Adrenal gland (tissue), 12 donors: ENCODE results near the gene ARPC2. TPM values are rescaled to one million over a fixed set of nuclear protein-coding genes. Genes with fewer than 3 reads are reported as not detected.

ENCODE experiments used
- DNase-seq, 7 donors: peaks; one replicate each; pipeline ENCODE4 v3.0.0-alpha.2; 2019 to 2020
- H3K27ac ChIP-seq, 5 donors: fragments of 200-600 bp; sonication (generic) in 4 of 5; 1 replicate in 3 of 5; 2 replicates in 2 of 5; pipeline versions ENCODE4 v1.5.1 to v1.8.0; 2016 to 2020; ENCODE audit warnings: mild to moderate bottlenecking in 1 of 5
- H3K27me3 ChIP-seq: fragments of 200-600 bp; 2 replicates; pipeline ENCODE4 v1.8.0; 2021
- H3K36me3 ChIP-seq, 2 donors: fragments of 200-600 bp; replicated peaks in 1 of 2; 1 replicate in 1 of 2; 2 replicates in 1 of 2; pipeline versions ENCODE4 v1.5.1 to v1.8.0; 2018 to 2022
- H3K4me1 ChIP-seq, 2 donors: fragments of 200-600 bp; replicated peaks in 1 of 2; 1 replicate in 1 of 2; 2 replicates in 1 of 2; pipeline versions ENCODE4 v1.5.1 to v1.8.0; 2018 to 2021
- H3K4me3 ChIP-seq, 4 donors: fragments of 200-600 bp; sonication (generic) in 3 of 4; one replicate each; pipeline ENCODE4 v1.5.1; 2016 to 2018
- H3K9me3 ChIP-seq, 3 donors: fragments of 200-600 bp; sonication (generic) in 1 of 3; replicated peaks in 1 of 3; 1 replicate in 2 of 3; 2 replicates in 1 of 3; pipeline versions ENCODE4 v1.5.1 to v1.8.0; 2016 to 2021
- POLR2A ChIP-seq, 2 donors: fragments of 450-650 bp; IDR thresholded peaks; one replicate each; pipeline ENCODE4 v1.6.1; 2017; ENCODE audit warnings: antibody characterized with exemption in 2 of 2, mild to moderate bottlenecking in 2 of 2, moderate library complexity in 1 of 2
- WGBS, 4 donors: extraction: QIAGEN DNeasy Blood & Tissue Kit in 2 of 4; methylation state at CpG; one replicate each; pipeline versions ENCODE4 v1.1.5 to v1.1.7; 2013 to 2017; 5-methylcytosine and 5-hydroxymethylcytosine counted together
- intact Hi-C, 2 donors: fragments of 100-400 bp; cut with DNase I; formaldehyde crosslinking; loops; one replicate each; pipeline versions ENCODE4 v1.14.1 to v1.15.0; 2022 to 2023
- polyA plus RNA-seq, 3 donors: library from polyadenylated mRNA; stranded (reverse); fragments of 200-250 nt in 2 of 3; fragments of 350-450 nt in 1 of 3; fragmentation: Illumina TruSeq in 1 of 3; extraction: RNeasy Lipid Tissue Mini Kit (QIAGEN cat#74804) in 1 of 3; gene quantifications; one replicate each; pipeline ENCODE4 v1.2.3, GENCODE V29; 2013 to 2014
- total RNA-seq, 9 donors: library from RNA; depleted of rRNA in 4 of 9; stranded (reverse); fragments of >200 nt in 4 of 9; fragments of 120-200 nt in 1 of 9; fragmentation: NEBNext Ultra II Directional in 1 of 9; extraction: Animal tissue kit (Norgen Biotek cat#: 25700) in 1 of 9; gene quantifications; one replicate each; pipeline versions ENCODE4 v1.1.0 to v1.2.4, GENCODE V29; 2013 to 2023
- TF ChIP-seq, protein P1 (sequence below), 6 experiments: fragments of 450-650 bp in 4 of 6; fragments of 200-600 bp in 2 of 6; sonication (generic) in 1 of 6; IDR thresholded peaks; 1 replicate in 5 of 6; 2 replicates in 1 of 6; pipeline versions ENCODE4 v1.5.1 to v1.8.0; 2016 to 2021; ENCODE audit warnings: antibody characterized with exemption in 6 of 6, mild to moderate bottlenecking in 2 of 6, moderate library complexity in 1 of 6
- donor health status: healthy with polysubstance abuse.
- donor health status: Bipolar disorder and iron deficiency.
- donor health status: DM: yes; HTN: yes; CAD: no.
- donor health status: DM: no; HTN: no; CAD: no.
- donor health status: DM: no; HTN: no; CAD: no.
- donor health status: DM: yes; HTN: yes; CAD: no.

Gene ARPC2
- total and polyA plus RNA-seq, 12 donors = 93.5 to 284 (median 180) TPM

DNA sequence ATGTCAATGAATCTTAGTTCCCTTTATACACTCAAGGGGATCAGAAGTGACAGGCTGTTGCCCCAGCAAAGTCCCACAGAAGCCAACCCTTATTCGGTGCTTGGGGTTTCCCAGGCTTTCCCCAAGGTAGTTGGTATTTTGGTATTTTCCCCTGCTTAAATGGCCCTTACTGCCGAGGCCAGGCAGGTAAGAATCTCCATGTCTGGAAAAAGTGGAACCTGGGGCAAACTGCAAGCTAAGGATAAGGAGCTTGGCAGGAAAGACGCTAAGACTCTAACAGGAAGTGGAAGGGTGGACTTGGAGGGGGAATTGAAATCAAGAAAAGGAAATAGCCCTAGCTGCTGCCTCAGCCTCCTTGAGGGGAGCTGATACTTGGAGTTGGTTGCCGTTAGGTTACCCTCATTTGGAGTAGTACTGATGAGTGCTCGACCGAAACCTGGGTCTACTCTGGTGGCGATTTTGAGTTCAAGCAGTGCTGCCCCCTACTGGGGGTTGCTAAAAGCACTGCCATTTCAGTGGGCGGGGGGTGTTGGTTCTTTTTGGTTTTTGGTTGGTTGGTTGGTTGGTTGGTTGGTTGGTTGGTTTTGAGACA, 40.5 kb downstream of the ARPC2 start:
- 43 to 52% (median 47%) methylated on average over 8 of the region's 8 CpGs for WGBS, 4 donors
- TF ChIP-seq POLR2A (IDR thresholded peaks at IDR 0.05) = no peak
- TF ChIP-seq, protein P1, sequence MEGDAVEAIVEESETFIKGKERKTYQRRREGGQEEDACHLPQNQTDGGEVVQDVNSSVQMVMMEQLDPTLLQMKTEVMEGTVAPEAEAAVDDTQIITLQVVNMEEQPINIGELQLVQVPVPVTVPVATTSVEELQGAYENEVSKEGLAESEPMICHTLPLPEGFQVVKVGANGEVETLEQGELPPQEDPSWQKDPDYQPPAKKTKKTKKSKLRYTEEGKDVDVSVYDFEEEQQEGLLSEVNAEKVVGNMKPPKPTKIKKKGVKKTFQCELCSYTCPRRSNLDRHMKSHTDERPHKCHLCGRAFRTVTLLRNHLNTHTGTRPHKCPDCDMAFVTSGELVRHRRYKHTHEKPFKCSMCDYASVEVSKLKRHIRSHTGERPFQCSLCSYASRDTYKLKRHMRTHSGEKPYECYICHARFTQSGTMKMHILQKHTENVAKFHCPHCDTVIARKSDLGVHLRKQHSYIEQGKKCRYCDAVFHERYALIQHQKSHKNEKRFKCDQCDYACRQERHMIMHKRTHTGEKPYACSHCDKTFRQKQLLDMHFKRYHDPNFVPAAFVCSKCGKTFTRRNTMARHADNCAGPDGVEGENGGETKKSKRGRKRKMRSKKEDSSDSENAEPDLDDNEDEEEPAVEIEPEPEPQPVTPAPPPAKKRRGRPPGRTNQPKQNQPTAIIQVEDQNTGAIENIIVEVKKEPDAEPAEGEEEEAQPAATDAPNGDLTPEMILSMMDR (IDR thresholded peaks at IDR 0.05) = peak; percentile 41 to 77 (median 61)
- H3K36me3 ChIP-seq = peaks cover 0 to 38% of the 10 kb centered on the region in 2 donors
- intact Hi-C loops = loop anchor here in 1 of 2 donors (5.0 kb wide), 1 partner anchor 70 kb away; no protein-coding TSS in a partner anchor
- peak in 5 of 7 donors; percentile 40 to 73 (median 57) for DNase-seq
- H3K4me1 ChIP-seq = peaks cover 4 to 20% of the 10 kb centered on the region in 2 donors
- no peaks in the 10 kb centered on the region for H3K27me3 ChIP-seq
- H3K9me3 ChIP-seq = no peaks in the 10 kb centered on the region
- H3K4me3 ChIP-seq = no peak overlapping the region
- H3K27ac ChIP-seq = peak overlapping the region in 2 of 5 donors; percentile 7 to 41

DNA sequence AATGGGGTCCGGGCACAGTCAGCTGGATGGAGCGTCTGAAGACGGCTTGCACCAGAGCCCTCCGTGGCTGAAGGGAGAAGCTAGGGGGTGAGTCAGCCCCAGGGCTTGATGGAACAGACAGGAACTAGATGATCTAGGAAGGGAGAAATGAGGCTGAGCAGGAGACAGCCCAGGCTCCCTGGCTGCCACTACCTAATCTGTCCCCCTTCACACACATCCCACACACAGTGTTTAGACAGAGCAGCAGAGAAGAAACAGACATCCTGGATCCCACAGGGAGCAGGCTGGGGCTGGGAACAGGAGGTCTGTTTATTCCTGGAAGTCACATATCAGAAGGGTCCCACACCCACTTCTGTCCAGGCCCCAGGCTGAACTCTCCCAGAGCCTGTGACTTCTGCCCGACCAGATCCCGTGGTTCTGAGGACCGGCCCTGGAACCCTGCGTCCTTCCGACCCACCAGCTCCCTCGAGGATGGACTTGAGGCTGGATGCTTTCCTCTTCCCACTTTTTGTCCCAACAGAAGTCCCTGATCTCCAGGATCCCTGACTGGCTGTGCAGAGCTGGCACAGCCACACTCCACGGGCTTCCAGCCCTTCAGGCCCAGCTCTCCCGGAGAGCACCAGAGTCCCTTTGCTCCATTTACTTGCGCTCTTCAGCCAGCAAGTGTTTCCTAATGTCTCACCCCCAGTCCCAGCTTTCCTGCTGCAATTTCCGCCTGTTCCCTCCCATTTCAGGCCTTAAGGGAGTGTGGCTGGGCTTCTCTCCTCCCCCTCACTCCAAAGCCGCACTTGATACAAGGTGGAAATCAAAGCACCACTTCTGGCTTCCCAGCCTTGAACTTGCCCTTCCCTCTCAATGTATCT, 42.3 kb downstream of the ARPC2 start:
- peak in 3 of 7 donors; percentile 20 to 66 (median 49) for DNase-seq
- intact Hi-C loops = loop anchor here in 1 of 2 donors (5.0 kb wide), 1 partner anchor 72 kb away; no protein-coding TSS in a partner anchor
- Histone ChIP-seq H3K4me1 (peaks cover 4 to 23% of the 10 kb centered on the region in 2 donors), H3K27me3 (no peaks in the 10 kb centered on the region), H3K27ac (peak overlapping the region in 4 of 5 donors; percentile 33 to 89 (median 64)), H3K4me3 (no peak overlapping the region), H3K36me3 (peaks cover 0 to 32% of the 10 kb centered on the region in 2 donors), H3K9me3 (no peaks in the 10 kb centered on the region)
- TF ChIP-seq, protein P1 (IDR thresholded peaks at IDR 0.05) = no peak
- no peak for TF ChIP-seq POLR2A (IDR thresholded peaks at IDR 0.05)
- 52 to 67% (median 57%) methylated on average over 9 to 15 of the region's 15 CpGs for WGBS, 4 donors

DNA sequence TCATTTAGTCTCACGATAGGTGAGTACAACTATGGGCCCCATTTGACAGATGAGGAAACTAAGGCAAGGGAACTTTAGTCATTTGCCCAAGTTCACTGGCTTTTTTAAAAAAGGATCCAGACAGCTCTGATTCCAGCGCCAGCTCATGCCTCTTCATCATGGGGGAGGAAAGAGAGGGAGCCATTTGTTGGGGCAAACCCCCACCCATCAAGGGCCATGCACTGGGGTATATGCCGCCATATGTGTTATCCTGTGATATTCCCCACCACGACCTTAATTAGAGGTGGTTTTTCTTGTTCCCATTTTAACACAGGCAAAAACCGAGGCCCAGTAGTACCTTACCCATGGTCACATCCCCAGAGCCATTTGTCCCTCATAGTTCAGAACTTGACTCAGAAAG, 43.2 kb downstream of the ARPC2 start:
- Histone ChIP-seq H3K27me3 (no peaks in the 10 kb centered on the region), H3K9me3 (no peaks in the 10 kb centered on the region), H3K4me1 (peaks cover 4 to 23% of the 10 kb centered on the region in 2 donors), H3K27ac (peak overlapping the region in 2 of 5 donors; percentile 80 to 89), H3K36me3 (peaks cover 0 to 32% of the 10 kb centered on the region in 2 donors), H3K4me3 (no peak overlapping the region)
- TF ChIP-seq, protein P1 (IDR thresholded peaks at IDR 0.05) = no peak
- TF ChIP-seq POLR2A (IDR thresholded peaks at IDR 0.05) = no peak
- 87 to 94% (median 90%) methylated on average over 5 of the region's 5 CpGs for WGBS, 4 donors
- DNase-seq = no peak
- intact Hi-C loops = loop anchor here in 1 of 2 donors (5.0 kb wide), 1 partner anchor 73 kb away; no protein-coding TSS in a partner anchor
